Amniotic epithelial cell (primary cell): Measurements from ENCODE around the gene STRA8.

ENCODE experiments used
- DNase-seq: peaks from one replicate; pipeline ENCODE4 v3.0.0-alpha.2; 2010; ENCODE audit warnings: low read depth

STRA8 gene

GRCh38 chr7:135270577-135271254, 37.1 kb downstream of the STRA8 start:
- no peak for DNase-seq

DNA sequence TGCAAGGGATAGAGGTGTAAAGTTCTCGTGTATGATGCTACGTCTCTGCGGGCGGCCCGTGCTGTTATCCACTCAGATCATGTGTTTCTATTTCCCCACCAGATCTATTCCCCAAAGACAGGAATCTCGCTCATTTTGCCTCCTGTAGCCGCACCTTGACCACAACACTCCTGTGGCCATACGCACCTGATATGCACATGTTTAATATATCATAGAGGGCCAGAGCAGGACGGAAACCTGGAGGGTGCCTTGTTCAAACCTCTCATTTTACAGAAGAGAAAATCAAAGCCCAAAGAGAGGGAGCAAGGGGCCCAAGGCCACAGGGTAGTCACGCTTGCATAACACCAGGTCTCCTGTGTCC, 37.6 kb downstream of the STRA8 start:
- no peak for DNase-seq

DNA sequence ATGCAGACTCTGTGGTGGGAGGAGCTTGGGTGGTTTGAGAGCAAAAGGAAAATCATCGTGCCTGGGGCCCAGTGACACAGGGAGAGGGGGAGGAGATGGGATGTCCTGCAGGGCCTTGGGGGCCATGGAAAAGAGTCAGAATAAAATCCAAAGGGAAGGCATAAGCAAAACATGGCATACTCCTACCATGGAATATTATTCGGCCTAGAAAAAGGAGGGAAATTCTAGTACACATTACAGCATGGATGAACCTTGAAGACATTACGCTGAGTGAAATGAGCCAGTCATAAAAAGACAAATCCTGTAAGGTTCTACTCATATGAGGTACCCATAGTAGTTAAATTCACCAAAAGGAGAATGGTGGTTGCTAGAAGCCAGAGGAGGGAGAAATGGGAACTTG, 38.7 kb downstream of the STRA8 start:
- DNase-seq: no peak

GRCh38 chr7:135273581-135273980, 39.9 kb downstream of the STRA8 start:
- no peak for DNase-seq

- peak; percentile 65 for DNase-seq
These were observed 41.0 kb downstream of the STRA8 start for GRCh38 chr7:135274495-135275268.

- DNase-seq: no peak
These were observed 42.4 kb downstream of the STRA8 start for GRCh38 chr7:135275971-135276580.

- DNase-seq: no peak
These were observed 43.5 kb downstream of the STRA8 start for GRCh38 chr7:135277161-135277560.

DNA sequence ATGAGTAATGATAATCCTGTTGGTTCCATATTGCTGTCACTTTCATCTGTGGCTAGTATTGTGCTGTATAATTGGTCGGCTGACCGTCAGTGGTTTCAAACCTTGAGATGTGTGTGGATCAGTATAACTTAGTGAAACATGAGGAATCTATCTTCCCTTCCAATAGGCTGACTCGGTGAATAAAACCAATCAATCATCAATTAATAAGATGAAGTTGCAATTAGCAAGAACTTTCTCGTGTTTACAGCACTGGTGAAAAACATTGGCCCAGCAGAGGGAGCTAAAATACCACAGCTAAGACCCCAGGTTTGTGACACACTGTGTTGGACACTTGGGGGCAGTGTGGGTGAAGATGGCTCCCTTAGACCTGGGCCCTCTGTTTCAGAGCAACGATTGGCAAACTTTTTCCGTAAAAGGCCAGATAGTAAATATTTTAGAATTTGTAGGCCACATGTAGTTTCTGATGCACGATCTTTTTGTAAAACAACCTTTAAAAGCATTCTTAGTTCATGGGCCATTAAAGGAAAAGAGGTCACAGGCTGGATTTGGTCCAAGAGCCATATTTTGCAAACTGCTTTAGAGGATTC, 47.8 kb downstream of the STRA8 start:
- DNase-seq: peak; percentile 82

DNA sequence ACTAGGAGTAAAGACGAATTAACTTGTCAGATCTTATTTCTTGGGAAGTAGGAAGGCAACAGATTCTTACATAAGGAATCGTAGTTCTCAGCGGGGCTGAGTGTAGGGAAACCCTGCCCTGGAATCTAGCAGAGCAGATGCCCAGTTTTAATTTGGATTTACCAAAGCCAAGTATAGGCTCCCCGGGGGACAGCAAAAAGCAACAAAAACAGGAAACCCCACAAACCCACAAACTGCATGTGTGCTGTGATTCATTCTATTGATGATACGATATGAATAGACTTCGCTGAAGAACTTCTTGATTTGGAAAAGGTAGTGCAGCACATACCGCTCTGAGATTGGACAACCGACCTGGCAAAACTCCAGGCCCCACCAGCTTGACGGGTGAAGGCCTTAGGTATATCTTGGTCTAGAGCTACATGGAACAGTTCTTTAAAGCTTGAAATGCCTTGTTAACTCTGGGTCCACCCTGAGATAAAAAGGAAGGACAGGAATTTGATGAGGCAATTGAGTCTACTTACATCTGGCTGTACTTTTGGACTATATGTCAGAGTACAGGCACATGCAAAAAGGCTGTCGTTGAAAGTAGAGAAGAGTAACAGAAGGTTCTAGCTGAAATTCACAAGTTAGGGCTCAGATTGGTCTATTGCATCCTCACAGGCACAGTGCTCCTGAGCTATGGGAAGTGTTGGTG, 49.1 kb downstream of the STRA8 start:
- DNase-seq: peak; percentile 20

DNA sequence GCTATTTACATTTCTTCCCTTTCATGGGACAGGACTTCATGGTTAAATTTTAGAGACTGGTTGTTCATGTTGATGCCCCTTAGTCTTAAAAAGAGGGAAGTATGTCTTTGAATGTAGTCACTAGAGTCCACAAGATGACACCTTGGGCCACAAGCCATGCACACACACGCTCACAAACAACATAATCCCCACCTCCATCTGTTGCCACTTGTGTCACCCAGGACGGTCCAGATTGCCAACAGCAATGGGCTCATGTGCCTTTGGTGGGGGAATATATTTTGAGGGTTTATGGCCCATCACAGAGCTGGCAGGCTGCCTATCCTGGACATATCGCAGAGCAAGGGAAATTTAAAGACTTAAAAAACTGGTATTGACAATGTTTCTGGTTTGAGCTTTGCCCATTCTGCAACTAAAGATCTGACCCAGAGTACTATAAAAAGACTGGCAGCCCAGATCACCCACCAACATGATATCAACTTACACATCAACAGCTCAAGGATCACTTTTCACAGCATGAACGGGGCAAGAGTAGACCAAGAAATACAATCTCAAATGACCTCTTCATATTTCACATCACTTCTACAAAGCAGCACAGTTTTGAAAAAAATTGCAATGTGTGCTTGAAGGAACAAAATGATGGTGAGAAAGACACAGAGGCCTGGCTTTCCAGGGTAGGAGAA, 50.5 kb downstream of the STRA8 start:
- DNase-seq: no peak

GRCh38 chr7:135285547-135286233, 52.1 kb downstream of the STRA8 start:
- DNase-seq: no peak

DNA sequence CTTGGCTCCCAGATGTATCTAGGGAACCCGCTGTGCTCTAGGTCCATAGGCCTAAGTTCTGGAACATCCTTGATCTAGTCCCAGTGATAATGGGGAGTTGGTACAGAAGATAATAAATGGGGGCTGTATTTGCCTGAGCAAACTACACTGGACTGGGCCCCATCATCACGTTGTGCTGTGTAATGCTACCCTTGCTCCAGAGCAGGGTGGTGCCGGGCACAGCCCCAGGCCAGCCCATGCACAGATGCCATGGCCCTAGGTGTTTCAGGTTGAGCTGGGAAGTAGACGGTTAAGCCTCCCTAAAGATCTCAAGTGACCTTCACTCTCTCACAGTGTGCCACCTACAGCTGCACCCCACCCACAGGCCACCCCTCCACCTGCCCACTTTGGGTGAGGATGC, 53.2 kb downstream of the STRA8 start:
- no peak for DNase-seq

DNA sequence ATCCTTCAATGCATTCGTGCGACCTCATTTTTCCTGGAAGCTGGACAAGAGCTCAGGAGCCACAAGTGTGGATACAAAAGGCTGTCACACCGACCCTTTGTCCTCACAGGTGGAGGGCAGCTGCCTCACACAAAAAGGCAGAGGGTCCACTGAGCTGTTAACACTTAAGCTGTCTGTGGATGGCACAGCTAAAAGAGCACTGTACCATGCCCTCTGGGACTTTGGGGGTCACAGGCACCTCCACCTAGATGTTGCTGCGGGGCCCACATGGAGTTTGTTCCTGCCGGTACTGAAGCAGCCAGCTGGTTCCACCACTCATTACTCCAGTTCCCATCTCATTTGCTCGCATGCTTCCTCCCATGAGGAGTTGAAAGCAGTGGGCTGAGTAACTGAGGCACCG, 57.0 kb downstream of the STRA8 start:
- DNase-seq: no peak

DNA sequence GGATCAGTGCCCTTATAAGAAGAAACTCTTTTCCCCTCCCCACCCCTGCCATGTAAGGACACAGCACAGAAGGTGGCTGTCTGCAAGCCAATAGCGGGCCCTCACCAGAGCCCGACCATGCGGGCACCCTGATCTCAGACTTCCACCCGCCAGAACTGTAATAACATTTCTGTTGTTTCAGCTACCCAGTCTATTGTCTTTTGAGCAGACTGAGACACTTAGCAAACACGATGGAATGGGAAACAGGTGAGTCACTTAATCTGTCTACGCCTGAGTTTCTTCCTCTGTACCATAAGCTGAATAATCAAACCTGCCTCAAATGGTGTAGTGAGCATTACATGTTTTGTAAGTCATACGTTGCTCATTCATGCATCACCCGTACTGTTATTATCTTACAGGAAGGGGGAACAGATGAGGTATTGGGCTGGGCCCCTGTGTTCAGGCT, 58.2 kb downstream of the STRA8 start:
- DNase-seq: peak; percentile 52

- DNase-seq: no peak
These were observed 65.6 kb downstream of the STRA8 start for GRCh38 chr7:135299235-135299634.

DNA sequence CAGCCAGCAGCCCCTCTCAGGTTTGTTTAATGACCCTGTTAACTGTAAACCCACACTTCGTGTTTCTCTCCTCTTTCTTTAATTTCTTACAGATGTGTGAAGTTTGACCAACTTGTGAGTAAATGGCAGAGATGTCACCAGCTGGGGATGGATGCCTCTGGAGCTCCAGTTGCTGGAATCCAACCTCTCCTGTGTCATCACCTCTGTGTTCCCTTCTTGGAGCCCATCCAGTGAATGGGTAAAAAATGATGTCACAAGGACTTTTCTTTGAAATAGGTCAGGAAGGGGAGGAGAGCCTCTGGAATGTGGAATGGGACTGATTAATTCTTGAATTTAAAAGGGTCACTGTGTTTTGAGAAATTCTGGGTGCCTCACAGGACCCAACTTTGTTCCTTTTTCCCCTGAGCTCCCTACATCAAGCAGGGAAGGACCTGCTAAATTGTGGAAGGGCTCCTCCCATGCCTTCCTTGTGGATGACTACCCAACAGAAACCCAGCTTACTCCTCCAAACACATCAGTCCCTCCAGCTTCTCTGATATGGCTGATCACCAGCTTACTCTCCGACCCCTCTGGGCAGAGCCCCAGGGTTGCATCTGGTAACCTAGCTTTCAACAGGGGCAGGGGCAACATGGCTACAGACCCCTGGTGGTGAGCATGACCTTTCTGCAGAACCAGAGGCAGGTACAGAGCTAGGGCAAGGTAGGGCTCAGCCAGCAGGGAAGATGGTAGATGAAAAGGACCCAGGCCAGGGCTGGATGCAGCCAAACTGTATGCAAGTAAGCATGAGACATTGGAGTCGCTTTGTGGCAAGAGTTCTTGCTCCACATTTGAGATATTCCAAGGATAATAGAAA, 67.5 kb downstream of the STRA8 start:
- DNase-seq: no peak
